MV-4-11 (cell line): ENCODE results near the gene APOA5.
"Not testable (repeated sequence)": the region's sequence is repeated elsewhere in the genome, so short reads cannot be mapped to it uniquely, and the experiment has no call there.

Experiments
- DNase-seq: peaks from one replicate; lab custom pipeline; 2025; lab: John Stamatoyannopoulos, UW

Gene APOA5

GRCh38 chr11:116791813-116792143 lies at the start of gene APOA5:
TSS of gene APOA5 (minus strand) at chr11:116791879. CDS start at chr11:116791860, 19 bp downstream.
- no peak for DNase-seq

DNA sequence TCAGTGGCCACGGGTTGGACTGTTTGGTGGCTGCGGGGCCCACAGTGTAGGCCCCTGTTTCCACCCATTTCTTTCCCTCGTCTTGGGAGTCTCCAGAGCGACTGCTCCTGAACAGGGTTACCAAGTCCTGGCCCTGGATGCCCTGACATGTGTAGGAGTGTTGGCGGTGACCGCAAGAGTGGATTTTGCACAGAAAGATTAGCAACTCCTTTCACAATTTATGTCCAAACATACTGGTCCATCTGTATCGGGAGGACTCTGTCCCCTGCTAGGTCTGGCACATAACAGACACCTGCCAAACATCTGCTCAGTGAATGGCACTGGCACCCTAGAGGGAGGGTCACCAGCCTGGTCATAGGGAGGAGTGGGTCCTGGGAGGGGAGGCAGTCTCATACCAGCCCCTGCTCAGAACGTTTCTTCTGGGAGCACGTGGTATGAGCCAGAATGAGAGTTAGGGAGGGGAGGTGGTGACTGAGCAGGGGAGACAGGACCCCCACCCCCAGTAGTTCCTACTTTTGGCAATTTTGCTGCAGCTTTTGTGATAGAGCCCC lies 49.1 kb upstream of the APOA5 start:
- DNase-seq, result no peak

DNA sequence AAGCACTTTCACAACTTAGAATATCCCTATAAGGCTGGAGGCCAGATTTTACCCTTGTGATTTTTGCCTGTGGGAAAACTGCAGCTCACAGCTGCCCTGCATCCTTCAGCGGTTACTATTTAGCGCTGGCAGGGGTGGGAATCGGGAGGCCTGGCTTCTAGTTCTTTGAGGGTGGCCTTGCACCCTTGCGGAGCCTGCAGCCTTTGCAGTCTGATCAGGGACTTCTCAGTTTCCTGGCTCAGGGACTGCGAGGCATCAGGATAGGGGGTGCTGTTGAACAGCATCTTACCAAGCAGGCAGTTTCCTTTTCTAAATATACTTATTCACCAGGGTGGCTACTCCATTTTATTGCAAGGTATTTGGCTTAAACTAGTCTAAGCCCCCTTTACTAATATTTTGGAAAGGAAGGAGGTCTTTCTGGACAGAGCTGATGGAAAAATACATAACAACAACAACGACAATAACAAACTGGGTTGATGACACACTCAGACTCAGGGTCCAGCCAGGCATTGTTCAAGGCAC lies 48.6 kb upstream of the APOA5 start:
- DNase-seq, result peak; percentile 15

DNA sequence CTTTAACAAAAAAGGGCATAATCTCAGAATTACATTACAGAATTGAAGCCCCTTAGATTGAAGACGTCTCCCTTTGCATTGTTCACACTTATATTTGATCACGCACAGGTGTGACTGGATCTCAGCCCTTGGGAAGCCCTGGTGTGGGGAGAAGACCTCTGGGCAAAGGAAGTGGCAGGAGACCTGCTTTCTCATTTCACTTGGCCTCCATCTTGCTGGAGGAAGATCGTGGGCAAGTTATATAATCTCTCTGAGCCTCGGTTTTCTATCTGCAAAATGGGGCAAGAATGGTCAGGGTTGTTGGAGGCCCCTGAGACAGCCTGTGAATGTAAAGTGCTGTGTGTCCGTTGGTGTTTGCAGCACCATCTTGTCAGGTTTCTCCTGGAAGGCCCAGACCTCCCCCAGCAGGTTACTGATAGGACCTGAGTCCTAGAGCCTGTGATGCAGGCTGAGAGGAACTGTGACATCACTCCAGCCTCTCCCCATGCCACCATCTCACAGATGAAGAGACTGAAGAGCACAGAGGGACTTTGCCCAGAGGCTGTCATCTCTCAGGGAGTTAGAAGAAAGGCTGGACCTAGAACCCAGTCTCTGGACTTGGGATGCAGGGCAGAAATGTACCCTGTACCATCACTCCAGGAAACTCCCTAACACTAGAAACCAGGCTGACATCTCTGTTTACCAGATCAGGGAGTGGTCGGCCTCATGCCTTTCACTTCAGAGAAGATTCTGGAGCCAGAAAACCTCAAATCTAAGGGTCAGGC lies 46.8 kb upstream of the APOA5 start:
- DNase-seq, result no peak

- no peak for DNase-seq
Observed at GRCh38 chr11:116837231-116838091, 45.8 kb upstream of the APOA5 start, which contains the start of gene APOA1. TSS of gene APOA1 (minus strand) at chr11:116837622. CDS start at chr11:116837387, 235 bp downstream.

- no peak for DNase-seq
Observed at GRCh38 chr11:116836632-116836991, 44.9 kb upstream of the APOA5 start.

DNA sequence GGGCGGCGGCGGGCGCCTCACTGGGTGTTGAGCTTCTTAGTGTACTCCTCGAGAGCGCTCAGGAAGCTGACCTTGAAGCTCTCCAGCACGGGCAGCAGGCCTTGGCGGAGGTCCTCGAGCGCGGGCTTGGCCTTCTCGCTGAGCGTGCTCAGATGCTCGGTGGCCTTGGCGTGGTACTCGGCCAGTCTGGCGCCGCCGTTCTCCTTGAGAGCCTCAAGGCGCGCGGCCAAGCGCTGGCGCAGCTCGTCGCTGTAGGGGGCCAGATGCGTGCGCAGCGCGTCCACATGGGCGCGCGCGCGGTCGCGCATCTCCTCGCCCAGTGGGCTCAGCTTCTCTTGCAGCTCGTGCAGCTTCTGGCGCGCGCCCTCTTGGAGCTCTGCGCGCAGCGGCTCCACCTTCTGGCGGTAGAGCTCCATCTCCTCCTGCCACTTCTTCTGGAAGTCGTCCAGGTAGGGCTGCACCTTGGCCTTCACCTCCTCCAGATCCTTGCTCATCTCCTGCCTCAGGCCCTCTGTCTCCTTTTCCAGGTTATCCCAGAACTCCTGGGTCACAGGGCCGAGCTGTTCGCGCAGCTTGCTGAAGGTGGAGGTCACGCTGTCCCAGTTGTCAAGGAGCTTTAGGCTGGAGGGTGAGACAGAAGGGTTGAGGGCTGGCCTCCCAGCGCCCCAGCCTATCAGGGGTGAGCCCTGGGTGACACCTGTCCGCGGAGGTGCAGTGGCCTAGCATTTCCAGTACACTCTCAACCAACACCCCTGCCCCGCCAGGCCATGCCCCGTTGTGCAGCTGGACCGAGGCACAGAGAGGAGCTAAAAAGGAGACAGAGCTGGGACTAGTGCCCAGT lies 44.3 kb upstream of the APOA5 start:
- peak; percentile 91 for DNase-seq

DNA sequence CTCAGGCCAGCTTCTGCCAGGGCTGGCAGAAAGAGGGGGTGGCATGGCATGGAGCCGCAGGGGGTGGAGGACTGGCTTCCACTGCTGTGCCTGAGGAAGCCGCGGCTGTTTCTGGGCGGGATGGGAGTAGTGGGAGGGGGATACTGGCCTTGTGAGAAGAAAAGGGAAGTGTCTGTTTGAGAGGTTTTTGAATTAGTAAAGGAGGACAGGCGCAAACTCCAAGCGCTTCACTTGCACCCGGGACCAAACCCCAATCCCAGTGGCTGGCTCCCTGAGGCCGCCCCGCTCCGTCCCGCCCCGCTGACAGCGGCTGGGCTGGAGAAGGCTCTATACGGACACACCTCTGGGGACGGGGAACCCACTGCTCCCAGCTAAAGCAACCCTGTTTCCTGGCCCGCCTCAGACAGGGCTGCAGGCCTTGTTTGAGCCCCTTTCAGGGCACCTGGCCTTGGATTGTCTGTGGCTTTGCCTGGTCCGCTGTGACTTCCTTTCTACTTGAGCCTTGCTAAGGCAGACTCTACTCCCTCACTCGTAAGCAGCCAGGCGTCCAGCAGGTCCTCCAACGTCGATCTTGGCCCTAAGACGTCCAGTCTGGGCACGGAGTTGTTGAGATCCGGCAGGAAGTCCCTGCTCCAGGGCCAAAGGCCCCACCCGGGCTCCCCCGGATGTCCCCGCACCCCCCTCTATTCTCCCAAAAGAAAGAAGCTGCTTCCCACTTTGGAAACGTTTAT lies 43.5 kb upstream of the APOA5 start:
- DNase-seq, result peak; percentile 78

DNA sequence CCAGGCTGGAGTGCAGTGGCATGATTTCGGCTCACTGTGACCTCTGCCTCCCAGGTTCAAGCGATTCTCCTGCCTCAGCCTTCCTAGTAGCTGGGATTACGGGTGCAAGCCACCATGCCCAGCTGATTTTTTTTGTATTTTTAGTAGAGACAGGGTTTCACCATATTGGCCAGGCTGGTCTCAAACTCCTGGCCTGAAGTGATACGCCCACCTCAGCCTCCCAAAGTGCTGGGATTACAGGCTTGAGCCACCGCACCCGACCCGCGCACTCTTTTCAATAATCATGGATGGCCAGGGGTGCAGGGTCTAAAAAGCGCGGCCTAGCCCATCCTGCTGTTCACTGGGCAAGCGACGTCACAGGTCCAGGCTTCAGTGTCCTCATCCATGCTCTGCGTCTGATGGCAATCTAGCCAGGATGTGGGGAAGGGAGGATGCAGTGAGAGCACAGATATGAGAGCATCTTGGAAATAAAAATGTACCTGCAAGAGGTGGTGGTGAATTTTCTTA lies 42.9 kb upstream of the APOA5 start:
- DNase-seq, result not testable (repeated sequence)

- DNase-seq, result no peak
Observed at GRCh38 chr11:116833816-116834534, 42.3 kb upstream of the APOA5 start.

GRCh38 chr11:116833491-116833815 lies 41.8 kb upstream of the APOA5 start:
- DNase-seq, result no peak

DNA sequence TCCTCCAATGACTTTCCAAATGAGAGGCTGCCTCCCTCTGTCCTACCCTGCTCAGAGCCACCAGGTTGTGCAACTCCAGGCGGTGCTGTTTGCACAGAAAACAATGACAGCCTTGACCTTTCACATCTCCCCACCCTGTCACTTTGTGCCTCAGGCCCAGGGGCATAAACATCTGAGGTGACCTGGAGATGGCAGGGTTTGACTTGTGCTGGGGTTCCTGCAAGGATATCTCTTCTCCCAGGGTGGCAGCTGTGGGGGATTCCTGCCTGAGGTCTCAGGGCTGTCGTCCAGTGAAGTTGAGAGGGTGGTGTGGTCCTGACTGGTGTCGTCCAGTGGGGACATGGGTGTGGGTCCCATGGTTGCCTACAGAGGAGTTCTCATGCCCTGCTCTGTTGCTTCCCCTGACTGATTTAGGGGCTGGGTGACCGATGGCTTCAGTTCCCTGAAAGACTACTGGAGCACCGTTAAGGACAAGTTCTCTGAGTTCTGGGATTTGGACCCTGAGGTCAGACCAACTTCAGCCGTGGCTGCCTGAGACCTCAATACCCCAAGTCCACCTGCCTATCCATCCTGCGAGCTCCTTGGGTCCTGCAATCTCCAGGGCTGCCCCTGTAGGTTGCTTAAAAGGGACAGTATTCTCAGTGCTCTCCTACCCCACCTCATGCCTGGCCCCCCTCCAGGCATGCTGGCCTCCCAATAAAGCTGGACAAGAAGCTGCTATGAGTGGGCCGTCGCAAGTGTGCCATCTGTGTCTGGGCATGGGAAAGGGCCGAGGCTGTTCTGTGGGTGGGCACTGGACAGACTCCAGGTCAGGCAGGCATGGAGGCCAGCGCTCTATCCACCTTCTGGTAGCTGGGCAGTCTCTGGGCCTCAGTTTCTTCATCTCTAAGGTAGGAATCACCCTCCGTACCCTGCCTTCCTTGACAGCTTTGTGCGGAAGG lies 40.9 kb upstream of the APOA5 start:
- DNase-seq, result no peak

GRCh38 chr11:116831790-116832349 lies 40.2 kb upstream of the APOA5 start:
- no peak for DNase-seq

GRCh38 chr11:116830184-116830912 lies 38.7 kb upstream of the APOA5 start:
- DNase-seq, result no peak

- no peak for DNase-seq
Observed at GRCh38 chr11:116829525-116830183, 38.0 kb upstream of the APOA5 start, which contains the start of gene APOC3. TSS of gene APOC3 (plus strand) at chr11:116829907. CDS start at chr11:116830583, 676 bp downstream.

DNA sequence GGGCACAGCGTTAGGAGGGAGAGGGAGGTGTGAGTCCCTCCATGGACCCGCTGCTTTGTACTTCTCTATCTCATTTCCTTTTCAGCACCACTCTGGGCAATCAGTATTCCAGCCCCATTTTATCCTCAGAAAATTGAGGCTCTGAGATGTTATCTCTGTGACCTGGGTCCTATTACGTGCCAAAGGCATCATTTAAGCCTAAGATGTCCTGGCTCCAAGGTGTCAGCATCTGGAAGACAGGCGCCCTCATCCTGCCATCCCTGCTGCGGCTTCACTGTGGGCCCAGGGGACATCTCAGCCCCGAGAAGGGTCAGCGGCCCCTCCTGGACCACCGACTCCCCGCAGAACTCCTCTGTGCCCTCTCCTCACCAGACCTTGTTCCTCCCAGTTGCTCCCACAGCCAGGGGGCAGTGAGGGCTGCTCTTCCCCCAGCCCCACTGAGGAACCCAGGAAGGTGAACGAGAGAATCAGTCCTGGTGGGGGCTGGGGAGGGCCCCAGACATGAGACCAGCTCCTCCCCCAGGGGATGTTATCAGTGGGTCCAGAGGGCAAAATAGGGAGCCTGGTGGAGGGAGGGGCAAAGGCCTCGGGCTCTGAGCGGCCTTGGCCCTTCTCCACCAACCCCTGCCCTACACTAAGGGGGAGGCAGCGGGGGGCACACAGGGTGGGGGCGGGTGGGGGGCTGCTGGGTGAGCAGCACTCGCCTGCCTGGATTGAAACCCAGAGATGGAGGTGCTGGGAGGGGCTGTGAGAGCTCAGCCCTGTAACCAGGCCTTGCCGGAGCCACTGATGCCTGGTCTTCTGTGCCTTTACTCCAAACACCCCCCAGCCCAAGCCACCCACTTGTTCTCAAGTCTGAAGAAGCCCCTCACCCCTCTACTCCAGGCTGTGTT lies 37.2 kb upstream of the APOA5 start:
- DNase-seq, result no peak
